Measurements from ENCODE around the gene LMO1.

- no peak for TF ChIP-seq TCF7L2 (IDR thresholded peaks at IDR 0.05; ENCODE audit: low read depth, low read length)
- TF ChIP-seq ZNF174 (CRISPR knock-in tag; IDR thresholded peaks at IDR 0.05): no peak
- no peak for TF ChIP-seq ZKSCAN3 (CRISPR knock-in tag; IDR thresholded peaks at IDR 0.05)
These were observed 21.6 kb downstream of the LMO1 start for GRCh38 chr11:8242118-8242475.
